Measurements from ENCODE around the gene ANKMY1. TPM values are rescaled to one million over a fixed set of nuclear protein-coding genes. Genes with fewer than 3 reads are reported as not detected.

Gene ANKMY1
- total RNA-seq, 1 donor from 2014 or later, result 5.3 TPM

- no peak for DNase-seq (ENCODE audit: low read depth, low spot score)
These were observed 79.3 kb downstream of the ANKMY1 start for GRCh38 chr2:240478346-240479110.

GRCh38 chr2:240477916-240478315 lies 79.9 kb downstream of the ANKMY1 start:
- DNase-seq (ENCODE audit: low read depth, low spot score), result no peak

- no peak for DNase-seq (ENCODE audit: low read depth, low spot score)
These were observed 84.6 kb downstream of the ANKMY1 start for GRCh38 chr2:240473211-240473610.

- no peak for DNase-seq (ENCODE audit: low read depth, low spot score)
These were observed 85.6 kb downstream of the ANKMY1 start for GRCh38 chr2:240472078-240472790.

GRCh38 chr2:240469740-240470139 lies 88.0 kb downstream of the ANKMY1 start:
- no peak for DNase-seq (ENCODE audit: low read depth, low spot score)

- DNase-seq (ENCODE audit: low read depth, low spot score), result no peak
These were observed 88.5 kb downstream of the ANKMY1 start for GRCh38 chr2:240469239-240469636.

- no peak for DNase-seq (ENCODE audit: low read depth, low spot score)
These were observed 89.2 kb downstream of the ANKMY1 start for GRCh38 chr2:240468303-240469238.

- no peak for DNase-seq (ENCODE audit: low read depth, low spot score)
These were observed 90.0 kb downstream of the ANKMY1 start for GRCh38 chr2:240467659-240468302.

GRCh38 chr2:240467149-240467642 lies 90.6 kb downstream of the ANKMY1 start:
- no peak for DNase-seq (ENCODE audit: low read depth, low spot score)

GRCh38 chr2:240466579-240467148 lies 91.1 kb downstream of the ANKMY1 start:
- no peak for DNase-seq (ENCODE audit: low read depth, low spot score)

- DNase-seq (ENCODE audit: low read depth, low spot score), result no peak
These were observed 91.8 kb downstream of the ANKMY1 start for GRCh38 chr2:240465765-240466578.

- no peak for DNase-seq (ENCODE audit: low read depth, low spot score)
These were observed 92.5 kb downstream of the ANKMY1 start for GRCh38 chr2:240465268-240465764.

- DNase-seq (ENCODE audit: low read depth, low spot score), result no peak
These were observed 93.1 kb downstream of the ANKMY1 start for GRCh38 chr2:240464514-240465241.

GRCh38 chr2:240463866-240464481 lies 93.8 kb downstream of the ANKMY1 start:
- DNase-seq (ENCODE audit: low read depth, low spot score), result no peak

GRCh38 chr2:240463274-240463865 lies 94.4 kb downstream of the ANKMY1 start:
- DNase-seq (ENCODE audit: low read depth, low spot score), result no peak

- DNase-seq (ENCODE audit: low read depth, low spot score), result no peak
These were observed 95.0 kb downstream of the ANKMY1 start for GRCh38 chr2:240462707-240463273.

GRCh38 chr2:240462073-240462706 lies 95.6 kb downstream of the ANKMY1 start:
- no peak for DNase-seq (ENCODE audit: low read depth, low spot score)
